Lower lobe of right lung (tissue), 2 donors: ENCODE results near the gene S100A7. TPM values are rescaled to one million over a fixed set of nuclear protein-coding genes. Genes with fewer than 3 reads are reported as not detected.

Source experiments
- ATAC-seq, 2 donors: fragments of 200-7000 bp; cut with Tn5 transposase; one replicate each; pipeline ENCODE4 v1.9.1; 2020 to 2022; ENCODE audit warnings: mild to moderate bottlenecking in 2 of 2, moderate library complexity in 2 of 2
- DNase-seq: peaks from one replicate; pipeline ENCODE4 v3.0.0-alpha.2; 2020
- H3K27ac ChIP-seq: fragments of 200-600 bp; one replicate; pipeline ENCODE4 v1.8.0; 2022
- H3K27me3 ChIP-seq: fragments of 200-600 bp; one replicate; pipeline ENCODE4 v1.8.0; 2022; ENCODE audit warnings: low read depth
- H3K36me3 ChIP-seq: fragments of 200-600 bp; one replicate; pipeline ENCODE4 v1.8.0; 2022; ENCODE audit warnings: mild to moderate bottlenecking
- H3K4me1 ChIP-seq: fragments of 200-600 bp; one replicate; pipeline ENCODE4 v1.8.0; 2022
- H3K4me3 ChIP-seq: fragments of 200-600 bp; one replicate; pipeline ENCODE4 v1.8.0; 2022; ENCODE audit warnings: mild to moderate bottlenecking
- H3K9me3 ChIP-seq: fragments of 200-600 bp; one replicate; pipeline ENCODE4 v1.8.0; 2022
- CTCF ChIP-seq: fragments of 200-600 bp; IDR thresholded peaks from one replicate; pipeline ENCODE4 v1.8.0; 2022; ENCODE audit warnings: antibody characterized with exemption, mild to moderate bottlenecking
- intact Hi-C: fragments of 100-400 bp; cut with DNase I; formaldehyde crosslinking; loops from one replicate; pipeline ENCODE4 v1.11.0; 2022
- total RNA-seq: library from RNA; stranded (reverse); fragmentation: NEBNext Ultra II Directional; extraction: Animal tissue kit (Norgen Biotek cat#: 25700); gene quantifications from one replicate; pipeline ENCODE4 v1.2.1, GENCODE V29; 2021
- donor health status: DM: no; HTN: yes; CAD: no; lungs with severe emphysema.

S100A7 gene
- total RNA-seq, 1 donor from 2014 or later, result not detected

- Histone ChIP-seq H3K27me3 (peaks cover 11% of the 10 kb centered on the region), H3K27ac (no peak overlapping the region), H3K4me1 (peaks cover 5% of the 10 kb centered on the region), H3K36me3 (no peaks in the 10 kb centered on the region), H3K4me3 (no peak overlapping the region), H3K9me3 (no peaks in the 10 kb centered on the region)
- ATAC-seq, result no peak
- no peak for DNase-seq
- TF ChIP-seq CTCF, result no peak
- intact Hi-C loops, result no loop called here
Observed at GRCh38 chr1:153485863-153486262, 25.4 kb upstream of the S100A7 start.

- intact Hi-C loops, result no loop called here
- no peak for ATAC-seq
- no peak for DNase-seq
Observed at GRCh38 chr1:153483776-153484175, 23.3 kb upstream of the S100A7 start.

GRCh38 chr1:153481124-153481523, 20.7 kb upstream of the S100A7 start:
- Histone ChIP-seq H3K4me3 (no peak overlapping the region), H3K4me1 (no peaks in the 10 kb centered on the region), H3K36me3 (no peaks in the 10 kb centered on the region), H3K27ac (no peak overlapping the region), H3K9me3 (no peaks in the 10 kb centered on the region), H3K27me3 (peaks cover 11% of the 10 kb centered on the region)
- DNase-seq, result no peak
- no peak for ATAC-seq
- intact Hi-C loops, result no loop called here
- TF ChIP-seq CTCF, result no peak

More at GRCh38 chr1:153483776-153484175, 23.3 kb upstream of the S100A7 start:
- no peaks in the 10 kb centered on the region for H3K4me1 ChIP-seq
- H3K27ac ChIP-seq, result no peak overlapping the region
- H3K36me3 ChIP-seq, result no peaks in the 10 kb centered on the region
- H3K9me3 ChIP-seq, result no peaks in the 10 kb centered on the region
- H3K4me3 ChIP-seq, result no peak overlapping the region
- no peak for TF ChIP-seq CTCF
- peaks cover 11% of the 10 kb centered on the region for H3K27me3 ChIP-seq

GRCh38 chr1:153478692-153479618, 18.5 kb upstream of the S100A7 start:
- H3K27me3 ChIP-seq, result peaks cover 4% of the 10 kb centered on the region
- no peak overlapping the region for H3K4me3 ChIP-seq
- no peak for DNase-seq
- no peaks in the 10 kb centered on the region for H3K4me1 ChIP-seq
- H3K36me3 ChIP-seq, result no peaks in the 10 kb centered on the region
- no peaks in the 10 kb centered on the region for H3K9me3 ChIP-seq
- intact Hi-C loops, result no loop called here
- no peak for TF ChIP-seq CTCF
- no peak overlapping the region for H3K27ac ChIP-seq
- no peak for ATAC-seq

- no peaks in the 10 kb centered on the region for H3K4me1 ChIP-seq
- H3K27me3 ChIP-seq, result no peaks in the 10 kb centered on the region
- H3K4me3 ChIP-seq, result no peak overlapping the region
- DNase-seq, result no peak
- H3K27ac ChIP-seq, result no peak overlapping the region
- no peak for TF ChIP-seq CTCF
- no peaks in the 10 kb centered on the region for H3K9me3 ChIP-seq
- no peaks in the 10 kb centered on the region for H3K36me3 ChIP-seq
- ATAC-seq, result no peak
- intact Hi-C loops, result no loop called here
Observed at GRCh38 chr1:153478047-153478691, 17.7 kb upstream of the S100A7 start.
